Measurements from ENCODE around the gene ABCB11.

DNA sequence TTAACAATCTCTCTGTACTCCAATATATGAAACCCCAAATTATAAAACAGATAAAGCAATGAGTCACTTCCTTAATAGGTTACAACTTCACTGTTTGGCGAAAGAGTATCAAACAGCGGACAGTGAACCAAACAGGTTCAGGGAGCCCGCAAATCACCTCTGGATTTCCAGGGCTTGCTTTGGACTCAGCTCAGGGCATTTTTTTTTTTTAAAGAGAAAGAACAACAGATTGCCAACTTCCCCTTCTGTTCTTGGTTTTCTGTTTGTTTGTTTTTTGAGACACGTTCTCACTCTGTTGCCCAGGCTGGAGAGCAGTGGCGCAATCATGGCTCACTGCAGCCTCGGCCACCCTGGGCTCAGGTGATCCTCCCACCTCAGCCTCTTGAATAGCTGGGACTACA is 52.7 kb downstream of the ABCB11 start:
- TF ChIP-seq EP300 (IDR thresholded peaks at IDR 0.05) (no peak), POLR2A (IDR thresholded peaks at IDR 0.05; ENCODE audit: low read depth) (no peak)
